Measurements from ENCODE around the gene FGB.

The FGB gene

DNA sequence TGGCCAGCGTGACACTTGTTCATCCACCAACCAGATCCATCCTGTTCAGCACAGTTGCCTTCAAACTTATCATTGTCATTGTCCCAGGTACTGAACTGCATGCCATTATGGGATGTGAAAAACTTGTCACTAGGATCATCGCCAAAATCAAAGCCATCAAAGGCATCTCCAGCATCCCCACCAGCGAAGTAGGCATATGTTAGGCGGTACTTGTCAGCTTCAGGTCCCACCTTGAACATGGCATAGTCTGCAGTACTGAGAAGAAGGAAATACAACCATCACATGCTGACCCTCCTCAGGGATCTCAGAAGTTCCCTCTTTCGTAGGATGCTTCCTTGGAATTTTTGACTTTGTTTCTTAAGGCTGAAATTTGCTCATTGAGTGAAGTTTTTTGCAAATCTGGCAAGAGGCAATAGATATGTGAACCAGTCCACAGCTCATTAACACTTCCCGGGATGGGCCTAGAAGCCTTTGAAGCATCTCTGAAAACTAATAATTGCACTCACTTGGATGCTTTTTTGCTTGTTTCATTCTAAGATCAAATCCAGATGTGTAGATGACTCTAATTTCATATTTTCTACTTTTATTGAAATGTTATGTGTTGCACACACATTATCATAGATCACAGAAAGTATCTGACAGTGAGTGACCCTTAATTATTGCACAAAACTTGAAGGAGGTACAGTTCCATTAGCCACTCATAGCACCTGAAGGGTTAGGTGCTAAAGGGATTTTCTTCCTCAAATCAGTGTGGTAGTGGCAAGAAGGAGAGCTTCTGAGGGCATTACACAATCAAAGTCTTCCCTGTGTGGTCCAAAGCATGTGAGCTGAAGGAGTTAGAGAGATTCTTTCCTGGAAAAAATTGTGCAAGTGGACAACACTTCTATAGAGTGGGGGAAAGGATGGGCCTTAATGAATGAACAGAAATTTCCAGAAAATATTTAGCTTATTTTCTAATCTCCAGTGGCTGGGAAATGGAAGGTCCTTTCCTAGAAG is 44.2 kb downstream of the FGB start:
- POLR2A ChIA-PET: no interaction called here
- H3K4me3 ChIP-seq (ENCODE audit: low read depth, low read length): no peak overlapping the region
- DNase-seq (ENCODE audit: low read depth, low spot score): no peak
- TF ChIP-seq, protein P1, sequence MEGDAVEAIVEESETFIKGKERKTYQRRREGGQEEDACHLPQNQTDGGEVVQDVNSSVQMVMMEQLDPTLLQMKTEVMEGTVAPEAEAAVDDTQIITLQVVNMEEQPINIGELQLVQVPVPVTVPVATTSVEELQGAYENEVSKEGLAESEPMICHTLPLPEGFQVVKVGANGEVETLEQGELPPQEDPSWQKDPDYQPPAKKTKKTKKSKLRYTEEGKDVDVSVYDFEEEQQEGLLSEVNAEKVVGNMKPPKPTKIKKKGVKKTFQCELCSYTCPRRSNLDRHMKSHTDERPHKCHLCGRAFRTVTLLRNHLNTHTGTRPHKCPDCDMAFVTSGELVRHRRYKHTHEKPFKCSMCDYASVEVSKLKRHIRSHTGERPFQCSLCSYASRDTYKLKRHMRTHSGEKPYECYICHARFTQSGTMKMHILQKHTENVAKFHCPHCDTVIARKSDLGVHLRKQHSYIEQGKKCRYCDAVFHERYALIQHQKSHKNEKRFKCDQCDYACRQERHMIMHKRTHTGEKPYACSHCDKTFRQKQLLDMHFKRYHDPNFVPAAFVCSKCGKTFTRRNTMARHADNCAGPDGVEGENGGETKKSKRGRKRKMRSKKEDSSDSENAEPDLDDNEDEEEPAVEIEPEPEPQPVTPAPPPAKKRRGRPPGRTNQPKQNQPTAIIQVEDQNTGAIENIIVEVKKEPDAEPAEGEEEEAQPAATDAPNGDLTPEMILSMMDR (IDR thresholded peaks at IDR 0.05; ENCODE audit: insufficient read depth, low read length, missing control alignments): no peak
- CTCF ChIA-PET: interaction anchor here (1.1 to 1.9 kb wide), 4 partner anchors 9 to 48 kb away, joined by 3 to 10 read pairs (median 6); no protein-coding TSS in a partner anchor

DNA sequence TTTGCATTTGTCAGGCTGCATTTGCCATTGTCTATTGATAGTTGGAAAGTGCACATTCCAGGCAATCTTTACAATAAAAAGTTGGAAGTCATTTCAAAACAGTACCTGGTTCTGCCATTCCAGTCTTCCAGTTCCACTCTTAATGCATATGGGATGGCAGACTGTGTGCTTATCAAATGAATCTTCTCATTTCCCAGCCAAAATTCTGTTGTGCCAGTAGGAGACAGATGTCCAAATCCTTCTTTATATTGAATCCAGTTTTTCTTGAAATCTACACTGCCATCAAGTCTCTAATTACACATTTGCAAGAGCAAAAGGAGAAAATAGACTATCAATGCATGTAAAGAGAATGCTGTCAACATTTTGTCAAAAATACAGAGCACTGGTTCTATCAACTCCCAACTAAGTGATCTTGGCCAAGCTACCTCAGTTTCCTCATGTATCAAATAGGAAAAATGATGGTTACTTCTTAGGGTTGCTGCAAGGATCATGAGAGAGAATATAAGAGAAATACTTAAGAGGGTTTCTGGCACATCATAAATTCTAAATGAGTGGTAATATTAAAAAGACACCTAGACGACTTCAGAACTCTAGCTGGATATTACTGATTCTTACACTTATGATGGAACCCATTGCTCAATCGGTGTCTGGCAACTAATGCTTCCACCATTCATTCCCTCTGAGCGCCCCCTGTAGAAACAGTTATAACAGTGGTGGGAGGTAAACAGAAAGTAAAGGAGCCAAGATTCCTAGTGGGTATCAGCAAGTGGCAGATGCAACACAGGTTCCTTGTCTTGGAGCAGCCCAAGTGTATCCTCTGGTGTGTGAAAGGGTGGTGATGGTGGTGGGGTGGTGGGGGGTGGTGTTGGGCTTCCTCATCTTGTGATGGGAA is 45.8 kb downstream of the FGB start:
- ChIA-PET CTCF (interaction anchor here (1.1 to 18.4 kb wide), 5 partner anchors 10 to 57 kb away, joined by 4 to 353 read pairs (median 8); partner anchors contain the start of gene FGB), POLR2A (no interaction called here)
- no peak overlapping the region for H3K4me3 ChIP-seq (ENCODE audit: low read depth, low read length)
- no peak for DNase-seq (ENCODE audit: low read depth, low spot score)
- TF ChIP-seq, protein P1 (IDR thresholded peaks at IDR 0.05; ENCODE audit: insufficient read depth, low read length, missing control alignments): no peak

DNA sequence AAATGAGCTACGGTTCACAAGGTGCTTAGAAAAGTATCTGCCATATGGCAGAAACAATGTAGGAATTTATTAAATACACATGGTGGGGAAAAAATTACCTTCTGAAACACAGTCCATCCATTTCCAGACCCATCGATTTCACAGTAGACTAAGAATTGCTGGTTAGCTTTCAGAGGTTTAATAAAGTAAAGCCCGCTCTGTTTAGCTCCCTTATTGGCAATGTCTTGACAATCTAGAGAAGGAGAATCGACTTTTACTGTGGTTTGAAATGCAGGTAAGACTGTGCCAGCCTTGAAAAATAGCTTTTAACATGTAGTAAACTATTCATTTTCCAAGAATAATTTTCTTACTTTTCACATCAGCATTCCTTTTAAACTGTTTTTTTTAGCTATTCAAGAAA is 46.7 kb downstream of the FGB start:
- TF ChIP-seq, protein P1 (IDR thresholded peaks at IDR 0.05; ENCODE audit: insufficient read depth, low read length, missing control alignments): no peak
- ChIA-PET POLR2A (no interaction called here), CTCF (interaction anchor here (1.4 to 18.4 kb wide), 3 partner anchors 9 to 57 kb away, joined by 4 to 353 read pairs (median 8); partner anchors contain the start of gene FGB)
- no peak overlapping the region for H3K4me3 ChIP-seq (ENCODE audit: low read depth, low read length)
- no peak for DNase-seq (ENCODE audit: low read depth, low spot score)

DNA sequence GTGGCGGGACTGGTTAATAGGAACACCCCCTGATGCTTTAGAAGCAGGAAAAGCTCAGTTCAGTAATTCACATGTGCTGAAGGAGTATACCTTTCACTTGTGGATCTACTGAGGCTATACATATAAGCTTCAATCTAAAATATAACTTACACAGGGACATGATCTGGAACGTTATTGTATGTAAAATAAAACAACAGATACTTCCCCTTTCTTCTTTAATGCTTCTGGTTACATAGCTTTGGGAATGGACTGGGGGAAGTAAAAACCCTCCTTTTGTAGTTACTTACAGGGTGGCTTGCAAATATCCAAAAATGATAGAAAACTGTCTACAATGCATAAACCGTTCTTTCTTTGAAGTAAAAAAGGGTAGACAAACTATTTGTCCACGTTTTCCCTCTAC is 47.8 kb downstream of the FGB start:
- TF ChIP-seq, protein P1 (IDR thresholded peaks at IDR 0.05; ENCODE audit: insufficient read depth, low read length, missing control alignments): no peak
- ChIA-PET CTCF (interaction anchor here (0.9 to 18.4 kb wide), 3 partner anchors 8 to 59 kb away, joined by 4 to 353 read pairs (median 4); partner anchors contain the start of gene FGB), POLR2A (no interaction called here)
- no peak for DNase-seq (ENCODE audit: low read depth, low spot score)
- no peak overlapping the region for H3K4me3 ChIP-seq (ENCODE audit: low read depth, low read length)

DNA sequence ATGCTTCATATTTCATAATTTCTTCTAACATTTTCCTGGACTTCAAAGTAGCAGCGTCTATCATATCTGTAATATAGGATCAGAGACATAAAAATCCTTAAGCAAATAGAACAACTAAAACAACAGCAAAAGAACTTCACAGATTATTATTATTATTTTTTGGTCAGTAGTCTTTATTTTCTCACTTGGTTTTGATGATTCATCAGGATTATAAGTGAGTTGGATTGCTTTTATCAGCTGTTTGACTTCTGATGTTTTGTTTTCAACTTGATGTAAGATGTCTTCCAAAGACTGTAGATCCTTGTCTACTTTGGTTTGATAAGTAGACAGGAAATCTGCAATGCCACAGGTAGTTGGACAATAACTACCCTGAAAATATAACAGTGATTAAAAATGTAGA is 49.0 kb downstream of the FGB start:
- H3K4me3 ChIP-seq (ENCODE audit: low read depth, low read length): no peak overlapping the region
- POLR2A ChIA-PET: no interaction called here
- DNase-seq (ENCODE audit: low read depth, low spot score): no peak
- TF ChIP-seq, protein P1 (IDR thresholded peaks at IDR 0.05; ENCODE audit: insufficient read depth, low read length, missing control alignments): no peak
- CTCF ChIA-PET: interaction anchor here (0.8 to 18.4 kb wide), 2 partner anchors 53 to 59 kb away, joined by 4 to 353 read pairs; partner anchors contain the start of gene FGB
